ENCODE measurements around the gene SLC25A47.

Gene SLC25A47

DNA sequence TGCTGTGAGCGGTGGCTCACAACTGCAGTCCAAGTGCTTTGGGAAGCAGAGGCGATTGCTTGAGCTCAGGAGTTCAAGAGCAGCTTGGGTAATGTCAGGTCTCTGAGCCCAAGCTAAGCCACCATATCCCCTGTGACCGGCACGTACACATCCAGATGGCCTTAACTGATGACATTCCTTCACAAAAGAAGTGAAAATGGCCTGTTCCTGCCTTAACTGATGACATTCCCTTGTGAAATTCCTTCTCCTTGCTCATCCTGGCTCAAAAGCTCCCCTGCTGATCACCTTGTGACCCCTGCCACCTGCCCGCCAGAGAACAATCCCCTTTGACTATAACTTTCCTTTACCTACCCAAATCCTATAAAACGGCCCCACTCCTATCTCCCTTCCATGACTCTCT, 48.6 kb downstream of the SLC25A47 start:
- Histone ChIP-seq H3K4me1 (ENCODE audit: insufficient read depth, low read length, severe bottlenecking) (peaks cover 16% of the 10 kb centered on the region), H3K36me3 (ENCODE audit: insufficient read depth, low read length) (peaks cover 4% of the 10 kb centered on the region; the same call in 1 of the 2 replicates), H3K4me2 (ENCODE audit: low read length) (no peak overlapping the region), H3K9me3 (ENCODE audit: low read length) (no peaks in the 10 kb centered on the region), H3F3A (ENCODE audit: insufficient read depth, low read length) (no peaks in the 10 kb centered on the region), H3K9ac (ENCODE audit: low read length) (no peak overlapping the region), H2AFZ (ENCODE audit: low read length) (no peak overlapping the region), H3K27me3 (ENCODE audit: insufficient read depth, low read length) (no peaks in the 10 kb centered on the region), H3K27ac (ENCODE audit: low read depth, low read length, poor library complexity, severe bottlenecking) (no peak overlapping the region), H3K9me2 (ENCODE audit: low read depth, low read length) (no peaks in the 10 kb centered on the region), H3K79me2 (ENCODE audit: insufficient read depth, low read length) (no peaks in the 10 kb centered on the region), H3K4me3 (ENCODE audit: low read depth, low read length, poor library complexity, severe bottlenecking) (no peak overlapping the region), H4K20me1 (ENCODE audit: insufficient read depth, low read length) (no peaks in the 10 kb centered on the region)
- TF ChIP-seq EZH2 (IDR thresholded peaks at IDR 0.05; ENCODE audit: borderline replicate concordance, low read length) (no peak), CTCF (IDR thresholded peaks at IDR 0.05; ENCODE audit: low read length) (no peak)

DNA sequence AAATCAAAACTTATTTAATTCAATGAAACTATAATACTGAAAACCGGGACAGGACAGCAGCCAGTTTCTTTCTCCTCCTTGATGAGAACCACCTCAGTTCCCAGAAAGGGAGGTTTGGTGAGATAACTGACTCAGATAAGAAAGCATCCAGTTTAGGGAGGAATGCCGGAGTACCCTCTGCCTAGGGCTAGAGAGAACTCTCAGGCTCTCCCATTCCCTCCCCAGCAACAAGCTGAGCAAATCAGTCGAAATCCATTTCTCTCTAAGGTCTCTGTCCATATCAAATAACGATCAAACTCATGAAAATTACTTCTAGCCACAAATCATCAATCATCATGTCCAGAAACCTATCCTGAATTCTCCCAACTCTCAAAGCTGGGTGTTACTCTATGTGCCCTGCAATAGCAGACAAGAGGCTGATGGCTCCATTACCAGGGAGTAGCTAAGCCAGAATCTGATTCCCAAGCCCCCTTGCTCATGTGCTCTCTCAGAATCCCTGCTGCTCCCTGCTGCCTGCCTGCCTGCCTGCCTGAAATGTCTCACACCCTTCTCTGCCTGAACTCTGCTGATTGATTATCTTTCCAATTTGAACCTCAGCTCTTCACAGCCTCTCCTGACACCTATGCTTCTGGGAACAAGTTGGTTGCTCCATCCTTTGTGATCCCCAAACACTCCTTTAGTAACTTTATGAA, 49.4 kb downstream of the SLC25A47 start:
- no peak overlapping the region for H3K4me3 ChIP-seq (ENCODE audit: low read depth, low read length, poor library complexity, severe bottlenecking)
- no peak overlapping the region for H3K27ac ChIP-seq (ENCODE audit: low read depth, low read length, poor library complexity, severe bottlenecking)
- no peaks in the 10 kb centered on the region for H3K79me2 ChIP-seq (ENCODE audit: insufficient read depth, low read length)
- H3K9me3 ChIP-seq (ENCODE audit: low read length) = no peaks in the 10 kb centered on the region
- H3K27me3 ChIP-seq (ENCODE audit: insufficient read depth, low read length) = no peaks in the 10 kb centered on the region
- no peak overlapping the region for H2AFZ ChIP-seq (ENCODE audit: low read length)
- H3K9me2 ChIP-seq (ENCODE audit: low read depth, low read length) = no peaks in the 10 kb centered on the region
- H3K4me1 ChIP-seq (ENCODE audit: insufficient read depth, low read length, severe bottlenecking) = peaks cover 23% of the 10 kb centered on the region
- H3F3A ChIP-seq (ENCODE audit: insufficient read depth, low read length) = no peaks in the 10 kb centered on the region
- H3K4me2 ChIP-seq (ENCODE audit: low read length) = no peak overlapping the region
- H3K36me3 ChIP-seq (ENCODE audit: insufficient read depth, low read length) = peaks cover 4% of the 10 kb centered on the region; the same call in 1 of the 2 replicates
- TF ChIP-seq EZH2 (IDR thresholded peaks at IDR 0.05; ENCODE audit: borderline replicate concordance, low read length) (no peak), CTCF (IDR thresholded peaks at IDR 0.05; ENCODE audit: low read length) (no peak)
- H4K20me1 ChIP-seq (ENCODE audit: insufficient read depth, low read length) = no peaks in the 10 kb centered on the region
- no peak overlapping the region for H3K9ac ChIP-seq (ENCODE audit: low read length)

DNA sequence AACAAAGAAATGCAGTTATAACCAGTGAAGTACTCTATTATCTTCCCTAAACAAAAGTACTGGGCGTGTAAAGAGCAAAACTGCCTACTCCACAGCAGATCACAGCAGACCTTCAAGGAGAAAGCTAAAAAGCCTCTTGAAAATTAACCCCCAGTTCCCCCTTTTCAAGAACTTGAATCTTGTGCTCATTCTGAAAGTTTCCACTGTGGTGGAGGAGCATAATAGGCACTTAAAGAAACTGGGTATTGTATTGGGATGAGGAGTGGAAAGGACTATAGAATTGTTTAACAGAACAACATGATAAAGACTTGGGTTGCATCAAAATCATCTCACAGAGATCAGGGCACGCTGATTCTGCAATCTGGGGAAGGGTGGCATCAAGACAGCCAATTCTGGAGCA, 51.1 kb downstream of the SLC25A47 start:
- H3K4me2 ChIP-seq (ENCODE audit: low read length) = peak overlapping the region; percentile 95; the same call in 1 of the 2 replicates
- no peaks in the 10 kb centered on the region for H3K9me2 ChIP-seq (ENCODE audit: low read depth, low read length)
- H3K36me3 ChIP-seq (ENCODE audit: insufficient read depth, low read length) = no peaks in the 10 kb centered on the region
- no peak for TF ChIP-seq CTCF (IDR thresholded peaks at IDR 0.05; ENCODE audit: low read length)
- TF ChIP-seq EZH2 (IDR thresholded peaks at IDR 0.05; ENCODE audit: borderline replicate concordance, low read length) = no peak
- no peaks in the 10 kb centered on the region for H3K79me2 ChIP-seq (ENCODE audit: insufficient read depth, low read length)
- H3K4me1 ChIP-seq (ENCODE audit: insufficient read depth, low read length, severe bottlenecking) = peaks cover 27% of the 10 kb centered on the region
- H3K4me3 ChIP-seq (ENCODE audit: low read depth, low read length, poor library complexity, severe bottlenecking) = no peak overlapping the region
- H3K9ac ChIP-seq (ENCODE audit: low read length) = 0 out of 2 replicates have a peak overlapping the region, but pooled peaks have one; percentile 7
- H3F3A ChIP-seq (ENCODE audit: insufficient read depth, low read length) = no peaks in the 10 kb centered on the region
- no peak overlapping the region for H2AFZ ChIP-seq (ENCODE audit: low read length)
- no peaks in the 10 kb centered on the region for H3K27me3 ChIP-seq (ENCODE audit: insufficient read depth, low read length)
- no peaks in the 10 kb centered on the region for H3K9me3 ChIP-seq (ENCODE audit: low read length)
- no peak overlapping the region for H3K27ac ChIP-seq (ENCODE audit: low read depth, low read length, poor library complexity, severe bottlenecking)
- H4K20me1 ChIP-seq (ENCODE audit: insufficient read depth, low read length) = no peaks in the 10 kb centered on the region
